ENCODE results near the gene CACFD1.

Gene CACFD1

GRCh38 chr9:133464638-133465037 is 4.9 kb downstream of the CACFD1 start:
- DNase-seq (ENCODE audit: low read depth in 2 of 2): no peak

- DNase-seq (ENCODE audit: low read depth in 2 of 2): no peak
Observed at GRCh38 chr9:133465984-133466383, 6.2 kb downstream of the CACFD1 start.

- no peak for DNase-seq (ENCODE audit: low read depth in 2 of 2)
Observed at GRCh38 chr9:133467101-133467500, 7.3 kb downstream of the CACFD1 start.

GRCh38 chr9:133468374-133468773 is 8.6 kb downstream of the CACFD1 start:
- DNase-seq (ENCODE audit: low read depth in 2 of 2): no peak

GRCh38 chr9:133468777-133469421 is 9.1 kb downstream of the CACFD1 start:
- DNase-seq (ENCODE audit: low read depth in 2 of 2): no peak

GRCh38 chr9:133470427-133470924 is 10.7 kb downstream of the CACFD1 start:
- no peak for DNase-seq (ENCODE audit: low read depth in 2 of 2)

- no peak for DNase-seq (ENCODE audit: low read depth in 2 of 2)
Observed at GRCh38 chr9:133470988-133471387, 11.2 kb downstream of the CACFD1 start.

- DNase-seq (ENCODE audit: low read depth in 2 of 2): no peak
Observed at GRCh38 chr9:133471551-133472276, 11.9 kb downstream of the CACFD1 start.

GRCh38 chr9:133472277-133472645 is 12.5 kb downstream of the CACFD1 start:
- no peak for DNase-seq (ENCODE audit: low read depth in 2 of 2)

GRCh38 chr9:133472753-133473378 is 13.1 kb downstream of the CACFD1 start:
- DNase-seq (ENCODE audit: low read depth in 2 of 2): no peak

GRCh38 chr9:133473743-133474142 is 14.0 kb downstream of the CACFD1 start:
- DNase-seq (ENCODE audit: low read depth in 2 of 2): no peak

GRCh38 chr9:133474215-133474614 is 14.4 kb downstream of the CACFD1 start:
- no peak for DNase-seq (ENCODE audit: low read depth in 2 of 2)

- DNase-seq (ENCODE audit: low read depth in 2 of 2): no peak
Observed at GRCh38 chr9:133474853-133475252, 15.1 kb downstream of the CACFD1 start.

GRCh38 chr9:133475292-133476012 is 15.7 kb downstream of the CACFD1 start:
- no peak for DNase-seq (ENCODE audit: low read depth in 2 of 2)

- no peak for DNase-seq (ENCODE audit: low read depth in 2 of 2)
Observed at GRCh38 chr9:133476036-133476931, 16.5 kb downstream of the CACFD1 start.

- DNase-seq (ENCODE audit: low read depth in 2 of 2): no peak
Observed at GRCh38 chr9:133476941-133477340, 17.2 kb downstream of the CACFD1 start.

GRCh38 chr9:133477461-133477860 is 17.7 kb downstream of the CACFD1 start:
- no peak for DNase-seq (ENCODE audit: low read depth in 2 of 2)

- no peak for DNase-seq (ENCODE audit: low read depth in 2 of 2)
Observed at GRCh38 chr9:133477992-133478850, 18.4 kb downstream of the CACFD1 start.

- DNase-seq (ENCODE audit: low read depth in 2 of 2): peak; percentile 73 to 76
Observed at GRCh38 chr9:133478851-133479711, 19.3 kb downstream of the CACFD1 start, which contains the start of gene SLC2A6. Gene SLC2A6 (minus strand): TSS chr9:133479099. CDS start chr9:133479059, 40 bp downstream.

Measured in stimulated activated CD4-positive, alpha-beta T cell treated with anti-CD3 and anti-CD28 coated beads, Interleukin-4, amount 100 ng/mL, for 48 hours (primary cell).